ENCODE data around the gene METTL25B.

DNA sequence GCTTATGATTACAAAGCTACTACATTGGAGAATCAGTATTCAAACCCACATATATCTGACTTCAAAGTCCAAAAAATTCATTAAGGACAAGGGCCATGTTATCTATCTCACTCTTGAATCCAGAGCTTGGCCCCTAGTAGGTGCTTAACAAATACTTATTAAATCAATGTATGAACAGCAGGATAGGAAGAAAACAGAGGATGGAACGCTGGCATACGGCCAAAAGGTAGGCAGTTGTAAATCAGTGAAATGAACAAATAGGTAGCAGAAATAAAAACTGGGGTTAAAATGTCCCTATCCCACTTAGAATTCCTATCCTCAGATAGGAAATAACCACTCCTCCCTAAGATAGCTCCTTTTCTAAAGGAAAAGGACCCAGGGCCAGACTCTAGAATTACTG, 10.6 kb downstream of the METTL25B start:
- TF ChIP-seq POLR2A (IDR thresholded peaks at IDR 0.05; ENCODE audit: low read length) (no peak), GATA1 (IDR thresholded peaks at IDR 0.05; ENCODE audit: low read depth, low read length) (no peak)

All from erythroblast (primary cell).